ENCODE data around the gene RGS8.

- TF ChIP-seq CTCF (IDR thresholded peaks at IDR 0.05; ENCODE audit: poor library complexity, severe bottlenecking) (no peak), EZH2 (IDR thresholded peaks at IDR 0.05; ENCODE audit: borderline replicate concordance, insufficient read depth, low read length, poor library complexity, severe bottlenecking) (no peak), RAD21 (conservative IDR thresholded peaks at IDR 0.05) (no peak), POLR2AphosphoS5 (IDR thresholded peaks at IDR 0.05) (no peak), REST (IDR thresholded peaks at IDR 0.05; ENCODE audit: borderline replicate concordance) (no peak), EP300 (conservative IDR thresholded peaks at IDR 0.05; ENCODE audit: poor library complexity, severe bottlenecking) (no peak), TAF1 (IDR thresholded peaks at IDR 0.05; ENCODE audit: low read depth) (no peak)
These were observed 33.1 kb downstream of the RGS8 start for GRCh38 chr1:182651339-182651724.
